K562 (cell line): ENCODE results near the gene BCAR3.

Source experiments
- ATF2 ChIP-seq: sonication (generic); formaldehyde crosslinking; IDR thresholded peaks from 2 replicates; pipeline ENCODE4 v1.8.1; 2022; ENCODE audit warnings: missing genetic modification reagents
- CTCF ChIP-seq, 3 experiments: IDR thresholded peaks in 2 of 3; conservative IDR thresholded peaks in 1 of 3; 2 replicates each; pipeline ENCODE4 v1.5.1; 2011 to 2012; ENCODE audit warnings: low read length in 3 of 3, mild to moderate bottlenecking in 3 of 3, control low read depth in 2 of 3, improper control_type of control experiment in 1 of 3, inconsistent platforms in 1 of 3, low read depth in 1 of 3, mixed read lengths in 1 of 3, moderate library complexity in 1 of 3; ENCODE audit not compliant: insufficient read depth in 2 of 3
- E2F6 ChIP-seq, 2 experiments: IDR thresholded peaks; 2 replicates each; pipeline ENCODE4 v1.6.1; 2011; ENCODE audit warnings: borderline replicate concordance in 1 of 2, control low read depth in 1 of 2, low read depth in 1 of 2, low read length in 1 of 2, mild to moderate bottlenecking in 1 of 2, mixed read lengths in 1 of 2, moderate library complexity in 1 of 2; ENCODE audit not compliant: insufficient read depth in 1 of 2, insufficient read length in 1 of 2, poor library complexity in 1 of 2, severe bottlenecking in 1 of 2; ENCODE audit errors: extremely low read depth in 1 of 2
- NFYB ChIP-seq: IDR thresholded peaks from 2 replicates; pipeline ENCODE4 v1.6.1; 2011; ENCODE audit warnings: mild to moderate bottlenecking, moderate library complexity; ENCODE audit not compliant: insufficient read length; ENCODE audit errors: extremely low read depth
- POLR2A ChIP-seq: fragments of 450-650 bp; conservative IDR thresholded peaks from 2 replicates; pipeline ENCODE4 v1.6.1; 2016
- POLR2AphosphoS5 ChIP-seq: IDR thresholded peaks from 2 replicates; pipeline ENCODE4 v1.6.1; 2011; ENCODE audit warnings: mild to moderate bottlenecking, low read depth, low read length, moderate library complexity; ENCODE audit not compliant: control insufficient read depth, insufficient read depth
- RBBP5 ChIP-seq: fragments of 200-600 bp; sonication (generic); IDR thresholded peaks from 2 replicates; pipeline ENCODE4 v1.6.1; 2012; ENCODE audit warnings: borderline replicate concordance, mild to moderate bottlenecking, low read length, control low read depth, inconsistent platforms; ENCODE audit not compliant: insufficient read depth, poor library complexity, severe bottlenecking
- TAF9B ChIP-seq: fragments of 450-650 bp; IDR thresholded peaks from 2 replicates; pipeline ENCODE4 v1.6.1; 2018; ENCODE audit warnings: mild to moderate bottlenecking; ENCODE audit not compliant: partially characterized antibody
- ZBTB11 ChIP-seq, 3 experiments: fragments of 200-800 bp in 1 of 3; fragments of 250-450 bp in 1 of 3; fragments of 450-650 bp in 1 of 3; sonication (Bioruptor Pico) in 1 of 3; sonication (Bioruptor generic) in 1 of 3; formaldehyde crosslinking in 1 of 3; IDR thresholded peaks; 2 replicates each; pipeline versions ENCODE4 v1.6.1 to v1.8.0; 2016 to 2022; ENCODE audit warnings: mild to moderate bottlenecking in 2 of 3, missing genetic modification characterization in 2 of 3, missing compliant biosample characterization in 1 of 3, moderate library complexity in 1 of 3

- TF ChIP-seq ZBTB11 (CRISPR knock-in tag; IDR thresholded peaks at IDR 0.05) (no peak), RBBP5 (no peak), NFYB (no peak), POLR2AphosphoS5 (no peak), E2F6 (IDR thresholded peaks at IDR 0.05; ENCODE audit: borderline replicate concordance in 1 of 2, extremely low read depth in 1 of 2, insufficient read depth in 1 of 2, insufficient read length in 1 of 2, low read depth in 1 of 2, low read length in 1 of 2, poor library complexity in 1 of 2, severe bottlenecking in 1 of 2) (no peak), TAF9B (no peak), CTCF (IDR thresholded peaks at IDR 0.05 in 2 of 3, conservative IDR thresholded peaks at IDR 0.05 in 1 of 3; ENCODE audit: insufficient read depth in 2 of 3, low read depth in 1 of 3, low read length in 3 of 3) (no peak), POLR2A (no peak), ATF2 (no peak)
Observed at GRCh38 chr1:93595743-93596142, 85.9 kb downstream of the BCAR3 start.
